T-helper 17 cell (primary cell): ENCODE data around the gene TLDC2. TPM values are rescaled to one million over a fixed set of nuclear protein-coding genes. Genes with fewer than 3 reads are reported as not detected.
"Not testable (repeated sequence)": the region's sequence is repeated elsewhere in the genome, so short reads cannot be mapped to it uniquely, and the experiment has no call there.

Experiments used
- ATAC-seq: fragments of 150-1000 bp; cut with Tn5 transposase; 2 replicates; pipeline ENCODE4 v1.10.0; 2021; ENCODE audit warnings: mild to moderate bottlenecking, moderate library complexity
- DNase-seq, 3 donors: peaks; one replicate each; pipeline versions ENCODE4 v3.0.0 to v3.0.0-alpha.2; 2020 to 2021
- H3K9me3 ChIP-seq: one replicate; pipeline ENCODE4 v1.7.0; 2013; ENCODE audit warnings: low read length, mild to moderate bottlenecking; ENCODE audit not compliant: control insufficient read depth, poor library complexity, severe bottlenecking
- H3K27ac Mint-ChIP-seq: one replicate; pipeline ENCODE4 v1.8.0; 2022; ENCODE audit warnings: mild to moderate bottlenecking, moderate library complexity, mixed read lengths
- H3K27me3 Mint-ChIP-seq: one replicate; pipeline ENCODE4 v1.8.0; 2022; ENCODE audit warnings: mixed read lengths
- H3K36me3 Mint-ChIP-seq: one replicate; pipeline ENCODE4 v1.8.0; 2022; ENCODE audit warnings: low read depth, mixed read lengths
- H3K4me1 Mint-ChIP-seq: one replicate; pipeline ENCODE4 v1.8.0; 2022; ENCODE audit warnings: mild to moderate bottlenecking, mixed read lengths
- H3K4me3 Mint-ChIP-seq: one replicate; pipeline ENCODE4 v1.8.0; 2022; ENCODE audit warnings: mild to moderate bottlenecking, moderate library complexity, mixed read lengths
- total RNA-seq, 4 donors: library from RNA in 2 of 4; stranded (reverse) in 2 of 4; gene quantifications; one replicate each; pipeline ENCODE4 v1.2.3 and lab custom pipeline; 2022 to 2026

The TLDC2 gene
- total RNA-seq, 2 donors from 2014 or later, result not detected

GRCh38 chr20:36841030-36841429, 34.9 kb upstream of the TLDC2 start:
- not testable (repeated sequence) for H3K4me3 Mint-ChIP-seq, H3K4me1 Mint-ChIP-seq, H3K27ac Mint-ChIP-seq, ATAC-seq, H3K27me3 Mint-ChIP-seq, H3K9me3 ChIP-seq, H3K36me3 Mint-ChIP-seq, DNase-seq

- no peak overlapping the region for H3K27ac Mint-ChIP-seq
- ATAC-seq (no peak), DNase-seq (no peak)
- no peak overlapping the region for H3K4me3 Mint-ChIP-seq
- no peaks in the 10 kb centered on the region for H3K27me3 Mint-ChIP-seq
- no peaks in the 10 kb centered on the region for H3K9me3 ChIP-seq
- H3K4me1 Mint-ChIP-seq, result peaks cover 9% of the 10 kb centered on the region
- no peaks in the 10 kb centered on the region for H3K36me3 Mint-ChIP-seq
Measured at GRCh38 chr20:36845288-36845971, 30.5 kb upstream of the TLDC2 start.

- peaks cover 2% of the 10 kb centered on the region for H3K36me3 Mint-ChIP-seq
- no peaks in the 10 kb centered on the region for H3K9me3 ChIP-seq
- peaks cover 4% of the 10 kb centered on the region for H3K4me1 Mint-ChIP-seq
- no peaks in the 10 kb centered on the region for H3K27me3 Mint-ChIP-seq
- H3K27ac Mint-ChIP-seq, result no peak overlapping the region
- DNase-seq (no peak), ATAC-seq (no peak)
- H3K4me3 Mint-ChIP-seq, result no peak overlapping the region
Measured at GRCh38 chr20:36847009-36847709, 28.8 kb upstream of the TLDC2 start.

- H3K4me3 Mint-ChIP-seq, result no peak overlapping the region
- no peaks in the 10 kb centered on the region for H3K9me3 ChIP-seq
- peaks cover 2% of the 10 kb centered on the region for H3K36me3 Mint-ChIP-seq
- ATAC-seq (no peak), DNase-seq (no peak)
- H3K27ac Mint-ChIP-seq, result no peak overlapping the region
- H3K27me3 Mint-ChIP-seq, result no peaks in the 10 kb centered on the region
- H3K4me1 Mint-ChIP-seq, result peaks cover 4% of the 10 kb centered on the region
Measured at GRCh38 chr20:36847710-36848040, 28.3 kb upstream of the TLDC2 start.

- H3K4me3 Mint-ChIP-seq, result no peak overlapping the region
- no peaks in the 10 kb centered on the region for H3K27me3 Mint-ChIP-seq
- ATAC-seq (no peak), DNase-seq (no peak)
- no peak overlapping the region for H3K27ac Mint-ChIP-seq
- H3K4me1 Mint-ChIP-seq, result peaks cover 4% of the 10 kb centered on the region
- H3K36me3 Mint-ChIP-seq, result peaks cover 2% of the 10 kb centered on the region
- H3K9me3 ChIP-seq, result no peaks in the 10 kb centered on the region
Measured at GRCh38 chr20:36848078-36848660, 27.8 kb upstream of the TLDC2 start.

GRCh38 chr20:36848677-36849076, 27.3 kb upstream of the TLDC2 start:
- no peak for DNase-seq
- H3K36me3 Mint-ChIP-seq, result peaks cover 2% of the 10 kb centered on the region
- H3K4me1 Mint-ChIP-seq, result no peaks in the 10 kb centered on the region
- H3K9me3 ChIP-seq, result no peaks in the 10 kb centered on the region
- no peak overlapping the region for H3K27ac Mint-ChIP-seq
- no peak for ATAC-seq
- H3K4me3 Mint-ChIP-seq, result no peak overlapping the region
- H3K27me3 Mint-ChIP-seq, result no peaks in the 10 kb centered on the region

GRCh38 chr20:36849333-36850065, 26.4 kb upstream of the TLDC2 start:
- H3K9me3 ChIP-seq, result no peaks in the 10 kb centered on the region
- H3K4me3 Mint-ChIP-seq, result no peak overlapping the region
- ATAC-seq (no peak), DNase-seq (no peak)
- H3K36me3 Mint-ChIP-seq, result peaks cover 2% of the 10 kb centered on the region
- H3K27ac Mint-ChIP-seq, result no peak overlapping the region
- H3K27me3 Mint-ChIP-seq, result no peaks in the 10 kb centered on the region
- H3K4me1 Mint-ChIP-seq, result no peaks in the 10 kb centered on the region

GRCh38 chr20:36850759-36851158, 25.2 kb upstream of the TLDC2 start:
- Mint-ChIP-seq H3K27me3 (no peaks in the 10 kb centered on the region), H3K27ac (no peak overlapping the region), H3K4me1 (no peaks in the 10 kb centered on the region), H3K4me3 (no peak overlapping the region), H3K36me3 (peaks cover 2% of the 10 kb centered on the region)
- no peaks in the 10 kb centered on the region for H3K9me3 ChIP-seq
- DNase-seq, result no peak
- no peak for ATAC-seq

- Mint-ChIP-seq H3K27ac (no peak overlapping the region), H3K36me3 (peaks cover 2% of the 10 kb centered on the region), H3K4me1 (peaks cover 3% of the 10 kb centered on the region), H3K27me3 (no peaks in the 10 kb centered on the region), H3K4me3 (no peak overlapping the region)
- no peaks in the 10 kb centered on the region for H3K9me3 ChIP-seq
- ATAC-seq (no peak), DNase-seq (no peak)
Measured at GRCh38 chr20:36851490-36851889, 24.4 kb upstream of the TLDC2 start.

- Mint-ChIP-seq H3K4me1 (peaks cover 9% of the 10 kb centered on the region), H3K27me3 (peaks cover 4% of the 10 kb centered on the region), H3K36me3 (peaks cover 5% of the 10 kb centered on the region), H3K27ac (no peak overlapping the region), H3K4me3 (no peak overlapping the region)
- no peak for DNase-seq
- no peaks in the 10 kb centered on the region for H3K9me3 ChIP-seq
- no peak for ATAC-seq
Measured at GRCh38 chr20:36852187-36852586, 23.8 kb upstream of the TLDC2 start.

- no peak for DNase-seq
- H3K4me3 Mint-ChIP-seq, result no peak overlapping the region
- H3K9me3 ChIP-seq, result no peaks in the 10 kb centered on the region
- no peak overlapping the region for H3K27ac Mint-ChIP-seq
- peaks cover 14% of the 10 kb centered on the region for H3K4me1 Mint-ChIP-seq
- H3K36me3 Mint-ChIP-seq, result peaks cover 5% of the 10 kb centered on the region
- peaks cover 4% of the 10 kb centered on the region for H3K27me3 Mint-ChIP-seq
- no peak for ATAC-seq
Measured at GRCh38 chr20:36854348-36855240, 21.3 kb upstream of the TLDC2 start.

- Mint-ChIP-seq H3K36me3 (peaks cover 5% of the 10 kb centered on the region), H3K4me1 (peaks cover 16% of the 10 kb centered on the region), H3K4me3 (no peak overlapping the region), H3K27me3 (peaks cover 4% of the 10 kb centered on the region), H3K27ac (no peak overlapping the region)
- ATAC-seq (no peak), DNase-seq (no peak)
- H3K9me3 ChIP-seq, result no peaks in the 10 kb centered on the region
Measured at GRCh38 chr20:36855241-36855657, 20.7 kb upstream of the TLDC2 start.
